Bronchial epithelial cell (primary cell): ENCODE data around the gene JARID2. TPM values are rescaled to one million over a fixed set of nuclear protein-coding genes. Genes with fewer than 3 reads are reported as not detected.

Experiments used
- DNase-seq: peaks from one replicate; pipeline ENCODE4 v3.0.0-alpha.2; 2010; ENCODE audit warnings: low read depth
- FAIRE-seq: peaks from 2 replicates; lab custom pipeline; 2011; peaks lifted over from hg19 to GRCh38; lab: Jason Lieb, UNC
- H3K27me3 ChIP-seq: 2 replicates; pipeline ENCODE4 v1.5.1; 2011; ENCODE audit warnings: low read length; ENCODE audit not compliant: control insufficient read depth, insufficient read depth
- H3K36me3 ChIP-seq: 2 replicates; pipeline ENCODE4 v1.5.1; 2011; ENCODE audit warnings: low read length; ENCODE audit not compliant: control insufficient read depth, insufficient read depth
- H3K4me3 ChIP-seq: 2 replicates; pipeline ENCODE4 v1.5.1; 2011; ENCODE audit warnings: mild to moderate bottlenecking, low read depth, low read length, control low read depth
- CTCF ChIP-seq: IDR thresholded peaks from 2 replicates; pipeline ENCODE4 v1.5.1; 2011; ENCODE audit warnings: mild to moderate bottlenecking, moderate library complexity, low read length, control low read depth, inconsistent platforms; ENCODE audit not compliant: insufficient read depth, severe bottlenecking
- total RNA-seq: library from RNA; depleted of rRNA; stranded (reverse); fragments of >200 nt; gene quantifications from 2 replicates; pipeline ENCODE4 v1.2.1, GENCODE V29; 2014

Gene JARID2
- total RNA-seq, 1 donor from 2014 or later = 29.2 TPM

GRCh38 chr6:15232836-15233510, 12.9 kb upstream of the JARID2 start:
- H3K36me3 ChIP-seq = no peaks in the 10 kb centered on the region

DNA sequence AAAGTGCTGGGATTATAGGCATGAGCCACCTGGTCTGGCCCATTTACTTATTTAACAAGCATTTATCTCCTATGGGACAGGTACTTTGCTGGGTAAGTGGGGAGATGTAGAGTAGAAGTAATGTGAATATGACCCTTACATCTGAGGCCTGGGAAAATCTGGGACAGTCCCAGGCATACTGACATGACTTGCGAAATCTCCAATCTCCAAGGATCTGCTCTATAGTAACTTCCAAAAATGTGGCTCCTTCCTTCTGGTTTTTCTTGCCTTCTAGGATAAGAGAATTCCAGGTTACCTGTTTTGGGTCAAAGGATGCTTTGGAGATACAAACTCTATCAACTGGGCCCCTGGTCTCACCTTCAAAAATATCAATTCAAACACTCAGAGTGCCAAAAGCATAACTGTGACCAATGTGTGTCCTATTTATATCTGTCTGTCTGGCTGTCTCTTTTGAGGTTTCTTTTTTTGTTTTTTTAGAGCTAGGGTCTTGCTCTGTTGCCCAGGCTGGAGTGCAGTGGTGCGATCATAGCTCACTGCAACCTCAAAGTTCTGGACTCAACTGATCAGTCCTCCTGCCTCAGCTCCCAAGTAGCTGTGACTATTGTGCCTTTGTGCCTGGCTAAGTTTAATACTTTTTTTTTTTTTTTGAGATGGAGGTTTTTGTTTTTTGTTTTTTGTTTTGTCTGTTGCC, 11.7 kb upstream of the JARID2 start:
- DNase-seq = no peak
- no peaks in the 10 kb centered on the region for H3K36me3 ChIP-seq
- no peaks in the 10 kb centered on the region for H3K27me3 ChIP-seq
- no peak for TF ChIP-seq CTCF
- no peak overlapping the region for H3K4me3 ChIP-seq
- FAIRE-seq = no peak

More at GRCh38 chr6:15232836-15233510, 12.9 kb upstream of the JARID2 start:
- Histone ChIP-seq H3K27me3 (no peaks in the 10 kb centered on the region), H3K4me3 (no peak overlapping the region)
- no peak for DNase-seq
- FAIRE-seq = no peak
- no peak for TF ChIP-seq CTCF

GRCh38 chr6:15239616-15240364, 6.1 kb upstream of the JARID2 start:
- Histone ChIP-seq H3K4me3 (no peak overlapping the region), H3K27me3 (no peaks in the 10 kb centered on the region), H3K36me3 (no peaks in the 10 kb centered on the region)
- no peak for FAIRE-seq
- no peak for TF ChIP-seq CTCF
- no peak for DNase-seq

DNA sequence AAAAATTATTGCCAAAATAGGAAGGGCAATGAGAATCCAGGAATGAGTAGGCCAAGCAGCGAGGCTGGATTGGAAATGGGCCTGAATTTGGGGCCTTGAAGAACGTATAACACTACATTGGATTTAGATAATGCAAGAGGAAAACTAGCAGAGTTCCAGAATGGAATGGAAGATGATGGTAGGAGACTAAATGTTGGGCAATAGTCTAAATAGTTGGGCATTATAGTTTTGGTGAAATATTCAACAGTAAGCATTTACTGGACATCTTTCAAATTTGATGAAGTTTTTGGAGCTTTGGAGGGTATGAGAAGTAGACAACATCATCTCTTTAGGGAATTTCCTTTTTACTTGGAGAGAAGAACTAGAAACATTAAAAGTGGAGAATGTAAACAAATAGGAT, 3.4 kb upstream of the JARID2 start:
- no peaks in the 10 kb centered on the region for H3K27me3 ChIP-seq
- DNase-seq (no peak), FAIRE-seq (no peak)
- H3K4me3 ChIP-seq = no peak overlapping the region
- no peak for TF ChIP-seq CTCF
- no peaks in the 10 kb centered on the region for H3K36me3 ChIP-seq

DNA sequence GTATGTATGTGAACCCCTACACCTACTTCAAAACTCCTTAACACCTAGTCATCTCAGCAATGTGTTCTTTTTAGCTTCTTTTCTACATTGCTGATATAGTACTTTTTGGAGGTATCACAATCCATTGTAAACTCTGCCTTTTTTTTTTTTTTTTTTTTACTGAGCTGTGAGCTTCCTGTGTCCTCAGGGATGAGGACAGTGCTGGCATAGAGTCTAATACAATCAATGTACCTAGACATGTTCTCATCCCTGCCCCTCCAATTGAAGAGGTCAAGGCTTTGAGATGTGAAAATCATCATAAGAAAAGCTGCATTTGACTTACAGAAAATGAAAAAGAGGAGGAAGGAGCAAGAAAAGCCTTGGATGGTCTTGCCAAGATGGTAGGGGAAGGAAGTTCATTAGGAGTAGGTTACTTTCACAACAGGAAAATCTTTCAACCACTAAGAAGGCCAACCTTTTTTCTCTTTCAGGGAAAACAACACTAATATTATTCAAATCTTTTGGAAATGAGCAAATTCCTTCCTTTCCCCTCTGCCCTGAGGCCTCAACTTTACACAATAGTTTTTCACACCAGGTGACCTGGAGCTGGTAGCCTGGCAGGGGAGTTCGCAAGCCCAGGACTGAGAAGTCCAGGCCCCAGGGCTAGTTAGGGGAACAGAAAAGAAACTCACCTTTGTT, 2.8 kb upstream of the JARID2 start:
- FAIRE-seq = no peak
- DNase-seq = no peak

More for the DNA sequence above, 2.8 kb upstream of the JARID2 start:
- no peak for TF ChIP-seq CTCF
- Histone ChIP-seq H3K27me3 (no peaks in the 10 kb centered on the region), H3K4me3 (no peak overlapping the region), H3K36me3 (no peaks in the 10 kb centered on the region)
